Activated CD4-positive, alpha-beta T cell treated with anti-CD3 and anti-CD28 coated beads, Interleukin-2, amount 10 ng/mL, durations not matched to agents 7 days and 5 days (primary cell): ENCODE results near the gene NBDY. TPM values are rescaled to one million over a fixed set of nuclear protein-coding genes. Genes with fewer than 3 reads are reported as not detected.
"Not testable (repeated sequence)": the region's sequence is repeated elsewhere in the genome, so short reads cannot be mapped to it uniquely, and the experiment has no call there.

Experiments
- CTCF ChIA-PET: fragments of 350-600 bp; sonication (Branson Sonifier 250); formaldehyde crosslinking; loops from one replicate; lab custom pipeline; 2021; ENCODE audit warnings: antibody characterized with exemption; lab: Charles Lee
- POLR2A ChIA-PET: fragments of 350-600 bp; sonication (Branson Sonifier 250); formaldehyde crosslinking; loops from one replicate; lab custom pipeline; 2021; ENCODE audit warnings: antibody characterized with exemption; lab: Charles Lee
- DNase-seq: peaks from one replicate; pipeline ENCODE4 v3.0.0-alpha.2; 2020
- H3K27ac Mint-ChIP-seq: one replicate; pipeline ENCODE4 v1.8.0; 2021; ENCODE audit warnings: mild to moderate bottlenecking, moderate library complexity, mixed read lengths
- H3K27me3 Mint-ChIP-seq: one replicate; pipeline ENCODE4 v1.8.0; 2021; ENCODE audit warnings: mixed read lengths
- H3K36me3 Mint-ChIP-seq: one replicate; pipeline ENCODE4 v1.8.0; 2021; ENCODE audit warnings: low read depth, mixed read lengths
- H3K4me1 Mint-ChIP-seq: one replicate; pipeline ENCODE4 v1.8.0; 2021; ENCODE audit warnings: mixed read lengths
- H3K4me3 Mint-ChIP-seq: one replicate; pipeline ENCODE4 v1.8.0; 2021; ENCODE audit warnings: mild to moderate bottlenecking, moderate library complexity, mixed read lengths
- H3K9me3 Mint-ChIP-seq: one replicate; pipeline ENCODE4 v1.8.0; 2021; ENCODE audit warnings: mixed read lengths
- total RNA-seq, 2 experiments: library from RNA; stranded (reverse); gene quantifications; one replicate each; pipeline ENCODE4 v1.2.3, GENCODE V29; 2021

The NBDY gene
- total RNA-seq, 2 experiments from 2014 or later, result 41.1 to 44.2 TPM

- H3K4me3 Mint-ChIP-seq, result peak overlapping the region; percentile 43
- CTCF ChIA-PET, result interaction anchor here (0.8 to 2.3 kb wide), 5 partner anchors 9 to 175 kb away, joined by 3 to 10 read pairs (median 3); no protein-coding TSS in a partner anchor
- peaks cover 43% of the 10 kb centered on the region for H3K4me1 Mint-ChIP-seq
- no peaks in the 10 kb centered on the region for H3K27me3 Mint-ChIP-seq
- H3K9me3 Mint-ChIP-seq, result no peaks in the 10 kb centered on the region
- POLR2A ChIA-PET, result no interaction called here
- peaks cover 19% of the 10 kb centered on the region for H3K36me3 Mint-ChIP-seq
- DNase-seq, result peak; percentile 69
- H3K27ac Mint-ChIP-seq, result peak overlapping the region; percentile 83
Observed at GRCh38 chrX:56802921-56803849, 74.1 kb downstream of the NBDY start.

GRCh38 chrX:56803850-56804681 lies 75.0 kb downstream of the NBDY start:
- ChIA-PET POLR2A (no interaction called here), CTCF (interaction anchor here (0.9 to 2.3 kb wide), 3 partner anchors 10 to 40 kb away, joined by 3 to 10 read pairs (median 5); no protein-coding TSS in a partner anchor)
- no peaks in the 10 kb centered on the region for H3K27me3 Mint-ChIP-seq
- H3K9me3 Mint-ChIP-seq, result no peaks in the 10 kb centered on the region
- peaks cover 26% of the 10 kb centered on the region for H3K36me3 Mint-ChIP-seq
- no peak for DNase-seq
- peak overlapping the region; percentile 83 for H3K27ac Mint-ChIP-seq
- H3K4me3 Mint-ChIP-seq, result peak overlapping the region; percentile 43
- H3K4me1 Mint-ChIP-seq, result peaks cover 42% of the 10 kb centered on the region

GRCh38 chrX:56804867-56805266 lies 75.8 kb downstream of the NBDY start:
- Mint-ChIP-seq H3K27me3 (no peaks in the 10 kb centered on the region), H3K9me3 (no peaks in the 10 kb centered on the region), H3K4me3 (no peak overlapping the region), H3K27ac (no peak overlapping the region), H3K4me1 (peaks cover 40% of the 10 kb centered on the region), H3K36me3 (peaks cover 30% of the 10 kb centered on the region)
- ChIA-PET CTCF (interaction anchor here (0.9 kb wide), 1 partner anchor 11 kb away, joined by 3 read pairs; no protein-coding TSS in a partner anchor), POLR2A (no interaction called here)
- no peak for DNase-seq

GRCh38 chrX:56805399-56805798 lies 76.4 kb downstream of the NBDY start:
- no peak for DNase-seq
- Mint-ChIP-seq H3K9me3 (no peaks in the 10 kb centered on the region), H3K4me1 (peaks cover 40% of the 10 kb centered on the region), H3K36me3 (peaks cover 32% of the 10 kb centered on the region), H3K27me3 (no peaks in the 10 kb centered on the region), H3K4me3 (no peak overlapping the region), H3K27ac (no peak overlapping the region)
- ChIA-PET CTCF (no interaction called here), POLR2A (no interaction called here)

- H3K9me3 Mint-ChIP-seq, POLR2A ChIA-PET, H3K27ac Mint-ChIP-seq, H3K4me3 Mint-ChIP-seq, DNase-seq, H3K27me3 Mint-ChIP-seq, CTCF ChIA-PET: not testable (repeated sequence)
- peaks cover 39% of the 10 kb centered on the region for H3K4me1 Mint-ChIP-seq
- peaks cover 29% of the 10 kb centered on the region for H3K36me3 Mint-ChIP-seq
Observed at GRCh38 chrX:56806176-56806575, 77.1 kb downstream of the NBDY start.

GRCh38 chrX:56811599-56811998 lies 82.6 kb downstream of the NBDY start:
- DNase-seq, result no peak
- H3K27me3 Mint-ChIP-seq, result no peaks in the 10 kb centered on the region
- H3K27ac Mint-ChIP-seq, result peak overlapping the region; percentile 94
- H3K9me3 Mint-ChIP-seq, result no peaks in the 10 kb centered on the region
- POLR2A ChIA-PET, result no interaction called here
- CTCF ChIA-PET, result interaction anchor here (1.4 kb wide), 1 partner anchor 23 kb away, joined by 3 read pairs; no protein-coding TSS in a partner anchor
- H3K4me1 Mint-ChIP-seq, result peaks cover 57% of the 10 kb centered on the region
- H3K36me3 Mint-ChIP-seq, result peaks cover 21% of the 10 kb centered on the region
- H3K4me3 Mint-ChIP-seq, result no peak overlapping the region

- ChIA-PET CTCF (interaction anchor here (1.2 to 1.4 kb wide), 2 partner anchors 24 to 166 kb away, joined by 3 to 6 read pairs; no protein-coding TSS in a partner anchor), POLR2A (interaction anchor here (0.9 kb wide), 1 partner anchor 249 kb away, joined by 3 read pairs; the partner anchor contains the start of gene UBQLN2)
- Mint-ChIP-seq H3K36me3 (peaks cover 25% of the 10 kb centered on the region), H3K27ac (peak overlapping the region; percentile 94), H3K9me3 (no peaks in the 10 kb centered on the region), H3K4me3 (peak overlapping the region; percentile 72), H3K27me3 (no peaks in the 10 kb centered on the region), H3K4me1 (peaks cover 53% of the 10 kb centered on the region)
- DNase-seq, result peak; percentile 68
Observed at GRCh38 chrX:56812515-56813105, 83.6 kb downstream of the NBDY start.

GRCh38 chrX:56813318-56813837 lies 84.3 kb downstream of the NBDY start:
- CTCF ChIA-PET, result no interaction called here
- peak; percentile 64 for DNase-seq
- POLR2A ChIA-PET, result no interaction called here
- Mint-ChIP-seq H3K9me3 (no peaks in the 10 kb centered on the region), H3K4me1 (peaks cover 53% of the 10 kb centered on the region), H3K36me3 (peaks cover 24% of the 10 kb centered on the region), H3K27me3 (no peaks in the 10 kb centered on the region), H3K4me3 (peak overlapping the region; percentile 72), H3K27ac (peak overlapping the region; percentile 94)

- ChIA-PET POLR2A (no interaction called here), CTCF (no interaction called here)
- H3K27ac Mint-ChIP-seq, result no peak overlapping the region
- H3K4me1 Mint-ChIP-seq, result peaks cover 23% of the 10 kb centered on the region
- DNase-seq, result no peak
- H3K27me3 Mint-ChIP-seq, result no peaks in the 10 kb centered on the region
- H3K36me3 Mint-ChIP-seq, result peaks cover 12% of the 10 kb centered on the region
- H3K9me3 Mint-ChIP-seq, result no peaks in the 10 kb centered on the region
- no peak overlapping the region for H3K4me3 Mint-ChIP-seq
Observed at GRCh38 chrX:56817179-56817578, 88.1 kb downstream of the NBDY start.

GRCh38 chrX:56826020-56826419 lies 97.0 kb downstream of the NBDY start:
- no peak overlapping the region for H3K27ac Mint-ChIP-seq
- ChIA-PET POLR2A (no interaction called here), CTCF (no interaction called here)
- no peak for DNase-seq
- no peaks in the 10 kb centered on the region for H3K4me1 Mint-ChIP-seq
- H3K9me3 Mint-ChIP-seq, result peaks cover 3% of the 10 kb centered on the region
- no peak overlapping the region for H3K4me3 Mint-ChIP-seq
- peaks cover 4% of the 10 kb centered on the region for H3K27me3 Mint-ChIP-seq
- peaks cover 4% of the 10 kb centered on the region for H3K36me3 Mint-ChIP-seq

GRCh38 chrX:56833626-56834025 lies 104.6 kb downstream of the NBDY start:
- Mint-ChIP-seq H3K27me3 (peaks cover 6% of the 10 kb centered on the region), H3K27ac (no peak overlapping the region), H3K36me3 (no peaks in the 10 kb centered on the region), H3K9me3 (no peaks in the 10 kb centered on the region), H3K4me1 (peaks cover 2% of the 10 kb centered on the region), H3K4me3 (no peak overlapping the region)
- DNase-seq, result no peak
- CTCF ChIA-PET, result no interaction called here
- POLR2A ChIA-PET, result no interaction called here

- no peak for DNase-seq
- ChIA-PET CTCF (no interaction called here), POLR2A (no interaction called here)
- Mint-ChIP-seq H3K27ac (no peak overlapping the region), H3K4me1 (no peaks in the 10 kb centered on the region), H3K27me3 (peaks cover 8% of the 10 kb centered on the region), H3K36me3 (no peaks in the 10 kb centered on the region), H3K4me3 (no peak overlapping the region), H3K9me3 (no peaks in the 10 kb centered on the region)
Observed at GRCh38 chrX:56853436-56853835, 124.4 kb downstream of the NBDY start.
